ENCODE data around the gene COPB1.

GRCh38 chr11:14529321-14529720 lies 29.7 kb upstream of the COPB1 start:
- TF ChIP-seq CTCF (IDR thresholded peaks at IDR 0.05) (no peak), POLR2AphosphoS5 (IDR thresholded peaks at IDR 0.05) (no peak), POLR2A (IDR thresholded peaks at IDR 0.05) (no peak)
